Germinal center (tissue), 1 donor: Measurements from ENCODE around the gene ADCY3.
"Not testable (repeated sequence)": the region's sequence is repeated elsewhere in the genome, so short reads cannot be mapped to it uniquely, and the experiment has no call there.

Source experiments
- DNase-seq: peaks from one replicate; pipeline ENCODE4 v3.0.0; 2012; ENCODE audit warnings: mixed read lengths, low spot score

Gene ADCY3

GRCh38 chr2:24844023-24844685 is 75.9 kb downstream of the ADCY3 start:
- no peak for DNase-seq

GRCh38 chr2:24843330-24843860 is 76.6 kb downstream of the ADCY3 start:
- DNase-seq = no peak

GRCh38 chr2:24842081-24843050 is 77.7 kb downstream of the ADCY3 start:
- no peak for DNase-seq

GRCh38 chr2:24840962-24841945 is 78.8 kb downstream of the ADCY3 start:
- DNase-seq = no peak

- no peak for DNase-seq
Measured at GRCh38 chr2:24840164-24840869, 79.7 kb downstream of the ADCY3 start.

GRCh38 chr2:24839729-24840128 is 80.3 kb downstream of the ADCY3 start:
- DNase-seq = no peak

- DNase-seq = no peak
Measured at GRCh38 chr2:24838541-24838940, 81.5 kb downstream of the ADCY3 start.

GRCh38 chr2:24837996-24838513 is 82.0 kb downstream of the ADCY3 start:
- DNase-seq = no peak

- DNase-seq = no peak
Measured at GRCh38 chr2:24836706-24837105, 83.3 kb downstream of the ADCY3 start.

- no peak for DNase-seq
Measured at GRCh38 chr2:24836206-24836605, 83.8 kb downstream of the ADCY3 start.

GRCh38 chr2:24835411-24835810 is 84.6 kb downstream of the ADCY3 start:
- not testable (repeated sequence) for DNase-seq

- no peak for DNase-seq
Measured at GRCh38 chr2:24834733-24835395, 85.2 kb downstream of the ADCY3 start.

GRCh38 chr2:24833821-24834732 is 86.0 kb downstream of the ADCY3 start:
- no peak for DNase-seq

- no peak for DNase-seq
Measured at GRCh38 chr2:24832931-24833701, 86.9 kb downstream of the ADCY3 start.

GRCh38 chr2:24832521-24832920 is 87.5 kb downstream of the ADCY3 start:
- no peak for DNase-seq

- no peak for DNase-seq
Measured at GRCh38 chr2:24832073-24832461, 88.0 kb downstream of the ADCY3 start.

GRCh38 chr2:24831221-24832072 is 88.6 kb downstream of the ADCY3 start:
- no peak for DNase-seq
